H1 (cell line): ENCODE measurements around the gene PPP2R5B. TPM values are rescaled to one million over a fixed set of nuclear protein-coding genes. Genes with fewer than 3 reads are reported as not detected.

Source experiments
- CTCF ChIA-PET: fragments of 300-600 bp; sonication (Branson Sonifier 250); formaldehyde crosslinking; loops from one replicate; lab custom pipeline; 2021; ENCODE audit not compliant: partially characterized antibody; lab: Charles Lee
- POLR2A ChIA-PET: fragments of 300-600 bp; sonication (Branson Sonifier 250); formaldehyde crosslinking; loops from one replicate; lab custom pipeline; 2021; ENCODE audit warnings: inconsistent platforms; ENCODE audit not compliant: partially characterized antibody; lab: Charles Lee
- DNase-seq, 2 experiments: peaks; one replicate each; pipeline versions ENCODE4 v3.0.0 to v3.0.0-alpha.2; 2010 to 2022; ENCODE audit warnings: low spot score in 2 of 2, low read depth in 1 of 2, mixed read lengths in 1 of 2
- FAIRE-seq: peaks from 2 replicates; lab custom pipeline; 2011; peaks lifted over from hg19 to GRCh38; lab: Jason Lieb, UNC
- H2AFZ ChIP-seq: 2 replicates; pipeline ENCODE4 v1.8.1; 2012; ENCODE audit warnings: low read length, inconsistent platforms
- H2AK5ac ChIP-seq: 2 replicates; pipeline ENCODE4 v1.6.1; 2013; ENCODE audit warnings: low read depth, low read length
- H2BK120ac ChIP-seq: replicated peaks from 2 replicates; pipeline ENCODE3; 2013; ENCODE audit warnings: low read depth, low read length, inconsistent platforms
- H2BK12ac ChIP-seq: 2 replicates; pipeline ENCODE4 v1.6.1; 2013; ENCODE audit warnings: low read depth, low read length
- H2BK15ac ChIP-seq: 2 replicates; pipeline ENCODE4 v1.6.1; 2013; ENCODE audit warnings: low read length
- H2BK20ac ChIP-seq: 2 replicates; pipeline ENCODE4 v1.6.1; 2013; ENCODE audit warnings: low read length
- H2BK5ac ChIP-seq: 2 replicates; pipeline ENCODE4 v1.6.1; 2013; ENCODE audit warnings: low read depth, low read length
- H3K14ac ChIP-seq: 2 replicates; pipeline ENCODE4 v1.6.1; 2013; ENCODE audit warnings: inconsistent platforms; ENCODE audit not compliant: insufficient read length
- H3K18ac ChIP-seq: 2 replicates; pipeline ENCODE4 v1.6.1; 2013; ENCODE audit warnings: low read length; ENCODE audit errors: extremely low read depth
- H3K23ac ChIP-seq: 2 replicates; pipeline ENCODE4 v1.6.1; 2013; ENCODE audit warnings: inconsistent platforms; ENCODE audit not compliant: insufficient read length
- H3K23me2 ChIP-seq: 2 replicates; pipeline ENCODE4 v1.6.1; 2013; ENCODE audit warnings: low read depth, low read length
- H3K27ac ChIP-seq: 2 replicates; pipeline ENCODE4 v1.6.1; 2011; ENCODE audit warnings: low read depth, low read length, inconsistent platforms
- H3K27me3 ChIP-seq, 4 experiments: replicated peaks in 1 of 4; 1 replicate in 1 of 4; 2 replicates in 3 of 4; pipeline versions ENCODE4 v1.6.1 to v1.8.1; 2011 to 2013; ENCODE audit warnings: low read length in 3 of 4, mild to moderate bottlenecking in 3 of 4, inconsistent platforms in 2 of 4, mixed read lengths in 2 of 4, moderate library complexity in 1 of 4; ENCODE audit not compliant: control insufficient read depth in 3 of 4, insufficient read depth in 3 of 4; ENCODE audit errors: extremely low read depth in 1 of 4
- H3K36me3 ChIP-seq, 4 experiments: 2 replicates each; pipeline versions ENCODE4 v1.6.1 to v1.8.1; 2011 to 2013; ENCODE audit warnings: mild to moderate bottlenecking in 4 of 4, low read length in 3 of 4, moderate library complexity in 2 of 4, control low read depth in 1 of 4, inconsistent platforms in 1 of 4; ENCODE audit not compliant: insufficient read depth in 4 of 4, control insufficient read depth in 2 of 4
- H3K4ac ChIP-seq: replicated peaks from 2 replicates; pipeline ENCODE3; 2013; ENCODE audit warnings: low read length, low read depth, mixed read lengths, inconsistent platforms; ENCODE audit not compliant: insufficient read length
- H3K4me1 ChIP-seq, 4 experiments: replicated peaks in 1 of 4; 1 replicate in 1 of 4; 2 replicates in 3 of 4; pipeline versions ENCODE4 v1.6.1 to v1.8.1; 2011 to 2013; ENCODE audit warnings: low read length in 3 of 4, inconsistent platforms in 2 of 4, mixed read lengths in 1 of 4; ENCODE audit not compliant: insufficient read depth in 4 of 4, control insufficient read depth in 3 of 4
- H3K4me2 ChIP-seq, 2 experiments: 2 replicates each; pipeline versions ENCODE4 v1.6.1 to v1.8.1; 2011 to 2013; ENCODE audit warnings: low read depth in 2 of 2, low read length in 2 of 2, control low read depth in 1 of 2, inconsistent platforms in 1 of 2, mild to moderate bottlenecking in 1 of 2; ENCODE audit not compliant: insufficient read depth in 1 of 2
- H3K4me3 ChIP-seq, 4 experiments: fragments of 200-600, 300-600 bp in 1 of 4; sonication (generic), shearing (Covaris generic), sonication (Bioruptor Twin) in 1 of 4; 2 replicates each; pipeline versions ENCODE4 v1.5.1 to v1.8.1; 2011 to 2016; ENCODE audit warnings: low read length in 4 of 4, low read depth in 3 of 4, control low read depth in 2 of 4, inconsistent platforms in 2 of 4, mild to moderate bottlenecking in 2 of 4, mixed read lengths in 1 of 4, moderate library complexity in 1 of 4; ENCODE audit not compliant: insufficient read depth in 2 of 4; ENCODE audit errors: extremely low read depth in 1 of 4
- H3K56ac ChIP-seq: replicated peaks from 2 replicates; pipeline ENCODE3; 2013; ENCODE audit warnings: low read depth, mild to moderate bottlenecking, mixed read lengths, low read length, inconsistent platforms; ENCODE audit not compliant: insufficient read length
- H3K79me1 ChIP-seq: 2 replicates; pipeline ENCODE4 v1.6.1; 2013; ENCODE audit warnings: low read depth, low read length, control low read depth
- H3K79me2 ChIP-seq, 2 experiments: 2 replicates each; pipeline versions ENCODE4 v1.6.1 to v1.8.1; 2012 to 2013; ENCODE audit warnings: low read length in 2 of 2, mild to moderate bottlenecking in 2 of 2, inconsistent platforms in 1 of 2; ENCODE audit not compliant: insufficient read depth in 2 of 2, control insufficient read depth in 1 of 2
- H3K9ac ChIP-seq, 4 experiments: replicated peaks in 1 of 4; 1 replicate in 1 of 4; 2 replicates in 3 of 4; pipeline versions ENCODE4 v1.6.1 to v1.8.1; 2011 to 2013; ENCODE audit warnings: low read depth in 3 of 4, low read length in 3 of 4, control low read depth in 2 of 4, mild to moderate bottlenecking in 2 of 4, moderate library complexity in 2 of 4, inconsistent platforms in 1 of 4; ENCODE audit errors: extremely low read depth in 1 of 4
- H3K9me3 ChIP-seq, 2 experiments: 2 replicates each; pipeline versions ENCODE4 v1.6.1 to v1.8.1; 2012 to 2013; ENCODE audit warnings: mild to moderate bottlenecking in 2 of 2, moderate library complexity in 2 of 2, control low read depth in 1 of 2, inconsistent platforms in 1 of 2, low read depth in 1 of 2, low read length in 1 of 2, mixed read lengths in 1 of 2; ENCODE audit not compliant: insufficient read depth in 2 of 2
- H4K20me1 ChIP-seq, 2 experiments: replicated peaks in 1 of 2; 2 replicates each; pipeline versions ENCODE3 to v1.8.1; 2011 to 2013; ENCODE audit warnings: inconsistent platforms in 2 of 2, low read length in 2 of 2, mild to moderate bottlenecking in 1 of 2; ENCODE audit not compliant: insufficient read depth in 2 of 2, control insufficient read depth in 1 of 2
- H4K5ac ChIP-seq: 2 replicates; pipeline ENCODE4 v1.6.1; 2013; ENCODE audit warnings: low read length, low read depth, mixed read lengths, inconsistent platforms; ENCODE audit not compliant: insufficient read length
- H4K8ac ChIP-seq: 2 replicates; pipeline ENCODE4 v1.8.0; 2013; ENCODE audit warnings: mild to moderate bottlenecking, moderate library complexity, low read length, inconsistent platforms; ENCODE audit not compliant: insufficient read depth; ENCODE audit errors: extremely low read depth
- H4K91ac ChIP-seq: replicated peaks from 2 replicates; pipeline ENCODE3; 2013; ENCODE audit warnings: low read length, mixed read lengths, inconsistent platforms; ENCODE audit not compliant: insufficient read length
- BCL11A ChIP-seq, 2 experiments: IDR thresholded peaks; one replicate each; pipeline ENCODE4 v1.6.1; 2011; ENCODE audit warnings: low read depth in 2 of 2, low read length in 2 of 2, mild to moderate bottlenecking in 2 of 2
- KDM5A ChIP-seq: fragments of 200-600 bp; IDR thresholded peaks from 2 replicates; pipeline ENCODE4 v1.7.1; 2012; ENCODE audit warnings: mild to moderate bottlenecking, low read length, inconsistent platforms, mixed read lengths
- TBP ChIP-seq: IDR thresholded peaks from 2 replicates; pipeline ENCODE4 v1.6.1; 2011; ENCODE audit warnings: low read depth, low read length, improper control_type of control experiment
- WGBS, 2 experiments: shearing (Covaris generic) in 1 of 2; methylation state at CpG; one replicate each; pipeline versions ENCODE4 v1.1.6 to v1.1.7; 2013 to 2015; ENCODE audit warnings: low lambda C conversion rate in 2 of 2, mixed read lengths in 2 of 2, inconsistent platforms in 1 of 2, low coverage in 1 of 2, missing lambda C conversion rate in 1 of 2; ENCODE audit not compliant: insufficient replicate concordance in 2 of 2, insufficient coverage in 1 of 2, insufficient read length in 1 of 2; ENCODE audit errors: extremely low coverage in 1 of 2, missing lambda C conversion rate in 1 of 2; 5-methylcytosine and 5-hydroxymethylcytosine counted together
- polyA plus RNA-seq, 7 experiments: library from polyadenylated mRNA; depleted of rRNA in 3 of 7; stranded (reverse) in 5 of 7; unstranded in 2 of 7; fragments of >200 nt in 5 of 7; fragments of 200-250 nt in 2 of 7; gene quantifications; 1 replicate in 5 of 7; 2 replicates in 1 of 7; 4 replicates in 1 of 7; pipeline versions ENCODE4 v1.2.1 to v1.2.3, GENCODE V29; 2011 to 2013; ENCODE audit warnings: missing spikeins in 2 of 7, mixed read lengths in 2 of 7
- total RNA-seq: library from RNA; stranded (reverse); fragmentation: NEBNext Ultra II Directional; extraction: Animal tissue kit (Norgen Biotek cat#: 25700); gene quantifications from 2 replicates; pipeline ENCODE4 v1.2.1, GENCODE V29; 2021
- TF ChIP-seq, protein P1 (sequence below): IDR thresholded peaks from 2 replicates; pipeline ENCODE4 v1.6.1; 2012; ENCODE audit warnings: inconsistent platforms

PPP2R5B gene
- total and polyA plus RNA-seq, 2 of the 8 experiments (the other 6 are each of a cell fraction or from before 2014, with no cell fraction given), result 4.9 to 5.1 TPM

DNA sequence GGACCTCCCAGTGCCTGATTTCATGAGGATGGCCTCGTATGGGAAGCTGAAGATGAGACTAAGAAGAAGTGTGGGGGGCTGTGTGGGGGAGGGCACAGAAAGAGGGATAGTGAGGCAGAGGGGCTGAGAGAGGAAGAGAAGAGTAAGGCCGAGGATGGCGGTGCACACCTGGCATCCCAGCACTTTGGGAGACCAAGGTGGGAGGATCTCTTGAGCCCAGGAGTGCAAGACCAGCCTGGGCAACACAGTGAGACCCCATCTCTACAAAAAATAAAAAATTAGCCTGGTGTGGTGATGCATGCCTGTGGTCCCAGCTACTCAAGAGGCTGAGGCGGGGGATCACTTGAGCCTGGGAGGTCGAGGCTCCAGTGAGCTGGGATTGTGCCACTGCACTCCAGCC, 32.6 kb upstream of the PPP2R5B start:
- Histone ChIP-seq H3K27ac (no peak overlapping the region), H3K79me2 (no peaks in the 10 kb centered on the region), H3K4me3 (no peak overlapping the region), H4K8ac (no peak overlapping the region), H2BK120ac (no peak overlapping the region), H4K5ac (no peak overlapping the region), H3K9me3 (no peaks in the 10 kb centered on the region), H3K23me2 (no peaks in the 10 kb centered on the region), H3K27me3 (no peaks in the 10 kb centered on the region), H2BK15ac (no peak overlapping the region), H2BK5ac (no peak overlapping the region)
- WGBS, 2 experiments, result 86% methylated on average over 5 of the region's 5 CpGs; no CpG with 5 or more reads in 1 of the 2 experiments
- CTCF ChIA-PET, result interaction anchor here (1.1 to 32.2 kb wide), 7 partner anchors 11 to 56 kb away, joined by 3 to 1058 read pairs (median 4); partner anchors contain the start of genes ATG2A, CDC42BPG and EHD1
- TF ChIP-seq KDM5A (no peak), TBP (no peak), BCL11A (IDR thresholded peaks at IDR 0.05; ENCODE audit: low read depth in 2 of 2, low read length in 2 of 2) (no peak)
- TF ChIP-seq, protein P1, sequence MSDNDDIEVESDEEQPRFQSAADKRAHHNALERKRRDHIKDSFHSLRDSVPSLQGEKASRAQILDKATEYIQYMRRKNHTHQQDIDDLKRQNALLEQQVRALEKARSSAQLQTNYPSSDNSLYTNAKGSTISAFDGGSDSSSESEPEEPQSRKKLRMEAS, result no peak
- TF ChIP-seq, all 59 proteins: peak for 0
- DNase-seq (no peak), FAIRE-seq (no peak)
- H4K20me1 ChIP-seq, result peaks cover 0 to 2% of the 10 kb centered on the region in 2 experiments
- H3K4ac ChIP-seq, result no peak overlapping the region
- H3K14ac ChIP-seq, result no peak overlapping the region
- H2BK20ac ChIP-seq, result no peak overlapping the region
- no peak overlapping the region for H3K4me2 ChIP-seq
- peaks cover 0 to 6% (median 0%) of the 10 kb centered on the region in 4 experiments; a peak in 2 of 8 replicates for H3K36me3 ChIP-seq
- H3K18ac ChIP-seq, result no peak overlapping the region
- H3K79me1 ChIP-seq, result no peaks in the 10 kb centered on the region
- H2AK5ac ChIP-seq, result no peak overlapping the region
- no peak overlapping the region for H3K9ac ChIP-seq
- POLR2A ChIA-PET, result interaction anchor here (1.1 to 24.6 kb wide), 4 partner anchors 11 to 113 kb away, joined by 3 to 408 read pairs (median 4); partner anchors contain the start of gene SF1
- no peak overlapping the region for H3K23ac ChIP-seq
- no peak overlapping the region for H4K91ac ChIP-seq
- no peak overlapping the region for H2AFZ ChIP-seq
- no peak overlapping the region for H3K56ac ChIP-seq
- H3K4me1 ChIP-seq, result peaks cover 0 to 14% (median 8%) of the 10 kb centered on the region in 4 experiments; a peak in 6 of 7 replicates
- H2BK12ac ChIP-seq, result no peak overlapping the region
